ENCODE data around the gene IFI6.
"Not testable (repeated sequence)": the region's sequence is repeated elsewhere in the genome, so short reads cannot be mapped to it uniquely, and the experiment has no call there.

The IFI6 gene

DNA sequence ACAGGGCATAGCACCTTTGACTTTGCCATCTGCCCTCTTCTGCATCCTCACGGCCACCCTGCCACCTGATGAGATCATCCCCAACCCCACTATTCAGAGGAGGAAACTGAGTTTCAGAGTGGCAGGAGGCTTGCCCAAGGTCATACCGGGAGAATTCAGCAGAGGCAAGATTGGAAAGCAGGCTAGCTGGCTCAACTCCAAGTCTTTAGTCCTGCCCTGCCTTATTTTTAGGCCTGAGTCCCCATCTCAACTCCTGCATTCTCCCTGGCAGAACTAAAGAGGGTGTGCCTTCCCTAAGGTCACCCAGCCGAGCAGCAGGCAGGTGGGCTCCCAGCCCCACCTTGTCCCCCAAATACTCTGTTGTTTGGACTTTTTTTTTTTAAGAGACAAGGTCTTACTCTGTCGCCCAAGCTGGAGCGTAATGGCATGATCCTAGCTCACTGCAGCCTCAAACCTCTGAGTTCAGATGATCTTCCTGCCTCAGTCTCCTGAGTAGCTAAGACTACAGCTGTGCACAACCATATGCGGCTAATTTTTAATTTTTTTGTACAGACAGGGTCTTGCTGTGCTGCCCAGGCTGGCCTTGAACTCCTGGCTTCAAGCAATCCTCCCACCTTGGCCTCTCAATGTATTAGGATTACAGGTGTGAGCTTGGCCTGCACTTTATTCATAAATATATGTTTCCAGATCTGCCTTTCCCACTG is 23.2 kb downstream of the IFI6 start:
- no peak for DNase-seq

DNA sequence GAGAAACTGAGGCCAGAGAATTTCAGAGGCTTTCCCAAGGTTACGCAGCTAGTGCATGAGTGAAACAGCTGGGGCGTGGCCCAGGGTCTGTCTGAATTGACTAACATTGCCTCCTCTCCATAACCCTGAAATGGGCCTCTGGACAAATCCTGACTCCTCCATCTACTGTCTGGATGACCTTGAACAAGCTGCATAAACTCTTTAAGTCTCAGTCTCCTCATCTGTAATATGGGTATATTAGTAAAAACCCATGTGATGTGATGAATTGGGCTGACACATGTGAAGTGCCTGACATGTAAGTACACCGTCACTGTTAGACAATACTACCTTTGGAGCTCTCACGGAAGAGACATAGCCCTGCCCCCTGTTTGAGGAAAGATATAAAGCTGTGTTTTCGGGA is 24.7 kb downstream of the IFI6 start:
- no peak for DNase-seq

DNA sequence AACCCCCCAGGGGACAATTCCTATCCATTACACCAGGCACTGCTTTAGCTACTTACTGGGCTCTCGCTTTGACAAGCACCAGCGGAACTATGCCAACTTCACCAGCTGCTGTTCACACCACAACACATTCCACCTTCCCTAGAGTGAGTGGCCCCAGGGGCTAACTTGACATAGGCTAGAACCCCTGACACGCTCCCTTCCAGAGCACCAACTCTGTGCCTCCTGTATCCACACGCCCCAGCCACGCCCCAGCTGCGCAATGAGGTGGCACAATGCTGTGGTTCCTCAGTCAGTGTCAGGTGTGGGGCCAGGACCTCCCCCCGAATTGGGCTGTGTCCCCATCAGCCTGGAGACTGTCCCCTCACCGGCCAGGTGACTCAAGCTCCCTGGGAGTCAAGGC is 25.3 kb downstream of the IFI6 start:
- DNase-seq: no peak

DNA sequence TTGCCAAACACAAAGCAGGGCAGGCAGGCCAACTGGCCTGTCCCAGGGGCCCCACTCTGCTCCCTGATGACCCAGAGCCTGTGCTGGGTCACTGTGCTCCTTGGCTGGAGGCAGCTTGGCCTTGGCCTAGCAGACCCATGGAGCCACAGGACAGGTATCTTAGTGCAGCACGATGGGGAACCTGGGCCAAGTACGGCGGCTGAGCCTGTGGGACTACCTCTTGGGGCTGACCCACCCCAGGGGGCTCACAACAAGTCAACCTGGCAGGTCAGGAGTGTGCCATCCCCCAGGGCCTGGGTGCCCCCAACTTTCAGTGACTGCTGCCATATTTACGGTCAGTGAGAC is 26.9 kb downstream of the IFI6 start:
- DNase-seq: no peak

DNA sequence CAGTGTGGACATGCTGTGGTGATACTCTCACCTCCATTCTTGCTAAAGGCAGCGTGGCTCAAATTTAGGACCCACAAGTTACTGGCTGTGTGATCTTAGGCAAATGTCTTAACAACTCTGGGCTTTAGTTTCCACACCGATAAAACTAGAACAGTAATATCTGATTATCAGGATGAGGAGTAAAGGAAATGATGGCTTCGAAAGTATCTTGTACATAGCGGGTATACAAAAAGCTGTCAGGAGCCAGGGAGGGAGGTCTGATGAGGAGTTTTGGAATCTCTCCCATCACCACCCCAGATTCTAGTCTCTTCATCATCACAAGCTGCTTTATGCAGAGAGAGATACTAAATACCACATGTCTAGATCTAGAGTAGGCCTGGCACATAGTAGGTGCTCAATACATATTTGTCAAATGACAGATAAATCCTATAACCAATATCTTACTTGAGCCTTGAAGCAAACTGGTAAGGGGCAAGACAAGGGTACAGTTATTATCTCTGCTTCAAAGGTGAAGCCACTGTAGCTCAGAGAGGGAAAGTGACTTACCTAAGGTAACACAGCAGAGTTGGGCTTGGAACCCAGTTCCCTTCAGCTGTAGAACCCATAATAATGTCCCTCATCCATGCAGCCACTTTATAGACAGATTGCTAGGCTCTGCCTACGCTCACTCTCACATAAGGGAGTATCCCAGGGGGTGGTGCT is 27.5 kb downstream of the IFI6 start:
- no peak for DNase-seq

DNA sequence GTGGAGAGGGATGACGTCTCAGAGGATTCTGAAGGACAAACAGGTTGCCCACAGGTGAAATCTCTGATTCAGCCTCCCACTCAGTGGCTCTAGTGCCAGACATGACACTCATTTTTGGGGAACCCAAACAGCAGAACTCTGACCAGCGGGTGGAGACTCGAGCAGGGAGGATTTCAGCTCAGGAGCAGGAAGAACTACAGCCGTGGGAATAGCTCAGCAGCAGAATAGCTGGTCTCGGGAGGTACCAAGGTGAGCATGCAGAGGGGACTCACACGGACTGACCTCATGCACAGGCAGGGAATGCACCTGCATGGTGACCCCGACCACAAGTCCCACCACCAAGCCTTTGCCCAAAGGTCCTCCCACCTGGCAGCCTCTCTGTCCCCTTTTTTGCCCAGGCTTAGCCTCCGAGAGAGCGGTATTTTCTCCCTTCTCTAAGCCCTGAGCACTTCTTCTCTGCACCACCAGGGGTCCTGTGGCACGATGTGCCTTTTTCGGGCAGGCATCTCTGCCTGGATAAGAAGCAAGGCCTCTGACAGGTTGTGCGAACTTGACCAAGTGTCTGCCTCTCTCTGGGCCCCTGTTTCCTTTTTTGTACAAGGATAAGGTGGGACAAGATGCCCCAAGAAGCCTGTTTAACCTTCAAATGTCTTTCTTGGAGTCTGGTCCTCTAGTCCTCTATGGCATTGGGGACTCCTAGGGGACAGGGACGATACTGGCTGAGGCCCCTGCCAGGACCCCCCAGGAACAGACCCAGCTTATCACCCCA is 28.2 kb downstream of the IFI6 start:
- DNase-seq: peak; percentile 40

DNA sequence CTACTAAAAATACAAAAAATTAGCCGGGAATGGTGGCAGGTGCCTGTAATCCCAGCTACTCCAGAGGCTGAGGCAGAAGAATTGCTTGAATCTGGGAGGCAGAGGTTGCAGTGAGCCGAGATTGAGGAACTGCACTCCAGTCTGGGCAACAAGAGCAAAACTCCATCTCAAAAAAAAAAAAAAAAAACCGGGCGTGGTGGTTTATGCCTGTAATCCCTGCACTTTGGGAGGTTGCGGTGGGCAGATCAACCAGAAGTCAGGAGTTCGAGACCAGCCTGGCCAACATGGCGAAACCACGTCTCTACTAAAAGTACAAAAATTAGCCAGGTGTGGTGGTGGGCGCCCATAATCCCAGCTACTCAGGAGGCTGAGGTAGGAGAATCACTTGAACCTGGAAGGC is 31.5 kb downstream of the IFI6 start:
- DNase-seq: not testable (repeated sequence)

DNA sequence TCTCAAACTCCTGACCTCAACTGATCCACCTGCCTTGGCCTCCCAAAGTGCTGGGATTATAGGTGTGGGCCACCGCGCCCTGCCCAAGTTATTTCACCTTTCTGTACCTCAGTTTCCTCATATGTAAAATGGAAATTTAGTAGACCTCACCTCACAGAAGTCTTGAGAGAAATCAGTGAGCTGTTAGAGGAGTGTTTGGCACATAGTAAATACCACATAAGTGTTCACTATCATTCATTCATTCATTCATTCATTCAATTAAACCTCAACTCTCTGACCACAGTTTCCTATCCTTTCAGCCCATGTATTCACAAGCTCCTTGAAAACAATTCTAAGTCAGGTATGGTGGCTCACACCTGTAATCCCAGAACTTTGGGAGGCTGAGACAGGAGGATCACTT is 33.2 kb downstream of the IFI6 start:
- DNase-seq: no peak

DNA sequence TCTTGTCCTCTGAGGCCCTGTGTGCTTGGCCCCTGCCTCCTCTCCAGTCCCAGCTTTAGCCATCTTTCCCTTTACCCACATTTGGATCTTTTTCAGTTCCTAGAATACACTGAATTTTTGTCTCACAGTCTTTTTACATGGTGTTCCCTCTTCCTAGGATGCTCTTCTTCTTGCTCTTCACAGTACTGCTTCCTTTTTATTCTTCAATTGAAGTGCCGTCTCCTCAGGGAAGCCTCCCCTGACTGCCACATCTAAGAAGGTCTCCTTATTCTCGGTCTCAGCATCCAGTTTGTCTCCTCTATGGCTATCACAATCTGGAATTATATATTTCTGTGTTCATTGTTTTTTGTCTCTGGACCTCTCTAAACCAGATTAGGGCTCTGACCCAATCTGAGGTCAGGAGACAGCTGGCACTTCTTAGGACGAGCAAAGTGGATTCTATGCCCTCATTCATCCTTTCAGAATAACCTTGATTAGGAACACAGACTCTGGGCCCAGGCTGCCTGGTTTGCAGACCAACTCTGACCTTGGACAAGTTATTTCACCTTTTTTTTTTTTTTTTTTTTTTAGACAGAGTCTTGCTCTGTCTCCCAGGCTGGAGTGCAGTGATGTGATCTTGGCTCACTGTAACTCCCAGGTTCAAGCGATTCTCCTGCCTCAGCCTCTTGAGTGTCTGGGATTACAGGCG is 33.8 kb downstream of the IFI6 start:
- no peak for DNase-seq

DNA sequence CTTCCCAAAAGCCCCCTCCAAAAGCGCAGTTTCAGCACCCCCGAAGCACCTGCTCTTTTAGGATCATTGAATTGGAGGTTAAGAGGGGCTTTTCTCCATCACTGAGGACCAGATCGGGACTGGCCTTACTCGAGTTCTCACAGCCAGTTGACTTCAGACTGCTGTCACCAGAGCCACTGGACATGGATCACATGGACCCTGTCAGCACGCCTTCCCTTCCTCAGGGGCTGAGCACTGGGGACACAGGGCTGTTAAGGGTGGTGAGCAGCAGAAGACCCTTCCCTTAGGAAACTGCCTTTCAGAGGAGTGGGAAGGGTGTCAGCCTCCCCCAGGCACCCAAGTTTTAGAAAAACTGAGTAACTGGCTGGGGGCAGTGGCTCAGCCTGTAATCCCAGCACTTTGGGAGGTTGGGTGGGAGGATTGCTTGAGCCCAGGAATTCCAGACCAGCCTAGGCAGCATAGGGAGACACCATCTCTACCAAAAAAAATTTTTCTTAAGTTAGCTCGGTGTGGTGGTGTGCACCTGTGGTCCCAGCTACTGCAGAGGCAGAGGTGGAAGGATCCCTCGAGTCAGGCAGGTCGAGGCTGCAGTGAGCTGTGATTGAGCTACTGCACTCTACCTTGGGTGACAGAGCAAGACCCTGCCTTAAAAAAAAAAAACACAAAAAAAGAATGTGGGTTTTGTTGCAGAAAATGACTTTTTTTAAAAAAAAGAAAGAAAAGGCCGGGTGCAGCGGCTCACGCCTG is 36.4 kb downstream of the IFI6 start:
- DNase-seq: no peak

DNA sequence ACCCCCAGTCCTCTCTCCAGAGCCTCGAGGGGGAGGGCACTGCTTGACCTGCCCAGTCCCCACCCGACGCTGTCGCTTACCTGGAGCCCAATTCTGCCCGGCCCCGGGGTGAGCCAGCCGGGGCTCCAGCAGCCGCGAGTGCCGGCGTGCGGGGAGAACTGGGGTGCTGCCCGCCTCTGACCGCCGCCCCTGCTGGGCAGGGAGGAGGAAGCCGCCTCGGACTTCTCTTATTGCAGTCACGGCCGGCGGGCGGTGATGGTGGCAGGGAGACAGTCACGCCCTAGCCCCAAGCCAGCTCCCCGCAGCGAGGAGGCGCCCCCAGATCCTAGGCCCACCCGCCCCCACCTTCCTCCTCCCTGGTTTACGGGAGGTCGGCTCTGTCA is 37.0 kb downstream of the IFI6 start, which contains the start of gene FGR:
FGR (minus strand) TSS at position 201 of the 383 bp plus-strand sequence. CDS start 11,269 bp downstream, outside the sequence.
- no peak for DNase-seq

DNA sequence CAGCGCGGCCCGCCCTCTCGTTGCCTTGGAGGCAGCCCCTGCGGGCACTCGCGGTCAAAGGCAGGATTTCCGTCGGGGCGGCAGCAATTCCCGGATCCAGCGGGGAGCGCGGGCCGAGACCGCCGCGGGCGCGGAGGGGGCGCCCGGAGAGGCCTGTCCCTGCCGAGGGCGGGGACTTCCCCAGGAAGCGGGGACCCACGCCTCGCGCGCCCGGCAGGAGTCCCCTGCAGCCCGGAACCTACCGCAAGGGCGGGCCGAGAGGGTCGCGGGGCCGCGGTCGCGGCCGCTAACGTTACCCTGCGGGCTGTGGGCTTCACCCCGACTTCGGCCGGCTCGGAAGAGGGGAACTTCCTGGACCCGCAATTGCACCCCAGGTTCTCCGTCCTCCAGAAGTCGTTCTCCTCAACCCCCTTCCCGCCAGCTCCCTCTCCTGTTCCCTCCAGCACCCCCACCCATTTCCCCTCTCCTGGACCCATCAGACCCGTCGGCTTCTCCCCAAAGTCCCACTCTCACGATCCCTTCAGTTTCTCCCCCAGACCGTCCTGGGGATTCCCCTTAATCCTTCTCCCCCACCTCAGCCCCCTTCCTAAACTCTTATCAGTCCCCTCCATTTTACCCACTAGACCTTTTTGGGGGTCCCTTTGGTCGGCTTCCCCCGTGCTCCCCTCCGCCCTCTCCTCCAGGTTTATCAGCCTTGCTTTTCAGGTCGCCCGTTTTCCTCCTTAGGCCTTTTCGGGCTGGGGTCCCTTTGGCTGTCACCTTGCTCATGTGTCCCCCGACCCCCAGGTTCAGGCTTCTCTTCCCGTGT is 37.6 kb downstream of the IFI6 start:
- no peak for DNase-seq

DNA sequence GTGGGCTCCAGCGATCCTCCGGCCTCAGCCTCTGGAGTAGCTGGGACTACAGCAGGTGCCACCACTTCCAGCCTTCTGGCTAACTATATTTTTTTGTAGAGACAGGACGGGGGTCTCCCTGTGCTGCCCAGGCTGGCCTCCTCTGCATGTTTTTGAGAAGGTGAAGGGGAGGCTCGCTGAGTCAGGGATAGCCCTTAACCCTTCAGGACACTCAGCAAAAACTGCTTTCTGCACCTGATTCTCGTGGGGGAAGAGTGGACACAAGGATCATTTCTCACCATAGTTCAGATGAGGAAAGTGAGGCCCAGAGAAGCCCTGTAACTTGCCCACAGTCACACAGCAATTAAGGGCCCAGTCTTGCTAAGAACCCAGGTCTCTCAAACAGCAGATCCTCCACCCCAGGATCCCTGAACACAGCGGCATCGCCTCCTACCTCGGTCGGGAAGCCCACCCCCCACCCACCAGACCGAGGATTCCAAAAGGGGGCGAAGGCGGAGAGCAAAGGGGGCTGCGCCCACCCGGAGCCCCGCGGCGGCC is 38.3 kb downstream of the IFI6 start:
- DNase-seq: no peak

DNA sequence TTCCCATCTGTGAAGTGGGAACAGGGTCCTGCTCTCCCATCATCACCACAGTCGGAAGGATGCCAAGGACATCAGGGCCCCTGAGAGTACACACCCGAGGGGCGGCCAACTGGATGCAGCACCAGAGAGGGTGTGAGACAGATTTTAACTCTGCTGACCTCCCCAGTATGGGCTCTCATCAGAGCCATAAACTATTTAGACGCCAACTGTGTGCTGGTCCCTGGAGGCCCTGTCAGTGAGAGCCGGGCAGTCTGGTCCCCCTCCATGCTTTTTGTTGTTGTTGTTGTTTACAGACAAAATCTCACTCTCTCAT is 38.7 kb downstream of the IFI6 start:
- DNase-seq: no peak

DNA sequence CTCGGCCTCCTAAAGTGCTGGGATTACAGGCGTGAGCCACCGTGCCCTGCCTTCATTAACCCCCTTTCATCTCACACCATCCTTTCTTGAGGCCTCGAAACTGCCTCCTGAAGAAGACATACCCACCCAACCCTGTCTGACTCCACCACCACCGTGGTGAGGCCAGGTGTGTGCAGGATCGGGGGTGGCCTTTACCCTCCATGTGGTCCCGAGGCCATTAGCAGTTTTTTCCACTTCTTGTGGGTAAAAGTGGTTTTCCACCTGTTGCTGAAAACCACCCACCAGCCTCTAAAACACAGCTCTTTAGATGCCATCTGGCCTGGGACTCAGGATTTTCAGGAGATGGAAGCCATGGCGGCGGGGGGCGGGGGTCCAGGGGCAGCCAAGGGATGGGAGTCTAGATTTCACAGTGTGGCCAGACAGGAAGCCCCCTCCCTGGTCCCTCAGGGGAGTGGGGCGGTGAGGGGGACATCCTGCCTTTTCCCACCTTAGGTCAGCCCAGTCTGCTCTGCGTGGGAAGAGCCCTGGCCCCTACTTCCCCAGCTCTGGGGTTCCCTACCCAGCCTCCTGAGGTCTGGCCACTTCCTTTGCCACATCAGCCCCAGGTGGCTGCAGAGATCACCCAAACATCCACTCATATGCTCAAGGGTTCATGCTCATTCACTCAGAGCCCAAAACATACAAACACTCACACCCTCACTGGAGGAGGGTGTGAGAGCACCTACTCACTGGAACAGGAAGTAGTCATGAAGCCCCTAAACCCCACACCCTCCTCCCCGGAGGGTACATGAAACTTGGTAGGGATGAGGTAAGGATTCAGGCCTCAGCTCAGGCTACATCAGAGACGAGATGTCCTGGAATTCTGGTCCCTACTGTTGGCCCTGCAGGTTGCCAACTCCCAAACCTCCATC is 39.4 kb downstream of the IFI6 start:
- DNase-seq: no peak

DNA sequence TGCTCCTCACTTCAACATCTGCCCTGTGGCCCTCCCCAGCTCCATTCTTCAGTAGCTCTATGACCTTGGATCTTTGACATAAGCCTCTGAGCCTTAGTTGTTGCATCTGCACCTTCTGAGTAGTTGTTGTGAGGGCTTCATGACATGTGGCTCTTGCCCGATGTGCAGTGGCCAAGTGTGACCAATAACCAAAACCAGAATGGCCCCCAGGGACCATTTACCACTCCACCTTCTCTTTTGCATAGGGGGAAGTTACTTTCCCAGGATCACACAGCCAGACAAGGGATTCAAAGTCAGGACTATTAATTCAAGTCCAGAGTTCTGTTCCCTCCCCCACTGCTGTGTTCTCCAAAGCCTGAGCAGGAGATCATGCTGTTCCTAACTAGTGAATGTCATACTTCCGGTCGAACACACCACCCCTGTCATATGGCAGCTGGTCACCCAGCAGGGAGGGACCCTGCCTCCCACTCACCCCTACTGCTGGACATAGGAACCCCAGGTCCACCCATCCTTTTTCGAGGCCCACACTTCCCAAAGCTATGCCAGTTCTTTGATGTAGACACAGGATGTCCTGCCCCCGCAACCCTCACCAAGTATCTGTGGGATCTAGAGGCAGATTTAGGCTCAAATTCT is 41.0 kb downstream of the IFI6 start:
- DNase-seq: no peak

DNA sequence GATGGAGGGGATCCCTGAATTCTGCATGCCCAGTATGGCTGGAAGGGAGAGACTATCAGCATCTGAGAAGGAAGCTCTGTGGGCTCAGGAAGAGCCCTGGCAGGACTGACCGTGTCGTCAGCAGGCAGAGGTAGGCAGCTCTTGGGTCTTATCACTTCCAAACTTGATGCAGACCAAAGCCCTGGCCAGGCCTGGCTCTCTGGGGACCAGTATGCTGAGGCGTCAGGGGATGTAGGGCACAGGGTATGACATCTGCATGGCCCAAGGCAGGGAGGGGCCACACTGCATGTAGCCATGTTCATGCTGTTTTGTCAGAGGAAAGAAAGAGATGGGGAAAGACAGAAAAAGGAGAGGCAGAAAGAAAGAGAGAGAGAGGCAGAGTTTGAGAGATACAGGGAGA is 43.3 kb downstream of the IFI6 start:
- DNase-seq: no peak

DNA sequence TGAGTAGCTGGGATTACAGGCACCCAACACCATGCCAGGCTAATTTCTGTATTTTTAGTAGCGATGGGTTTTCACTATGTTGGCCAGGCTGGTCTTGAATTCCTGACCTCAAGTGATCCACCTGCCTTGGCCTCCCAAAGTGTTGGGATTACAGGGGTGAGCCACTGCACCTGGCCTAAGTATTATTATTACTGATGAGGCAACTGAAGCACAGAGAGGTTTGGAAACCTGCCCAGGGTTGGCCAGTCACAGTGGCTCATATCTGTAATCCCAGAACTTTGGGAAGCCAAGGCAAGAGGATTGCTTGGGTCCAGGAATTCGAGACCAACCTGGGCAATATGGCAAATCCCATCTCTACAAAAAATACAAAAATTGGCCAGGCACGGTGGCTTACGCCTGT is 44.3 kb downstream of the IFI6 start:
- DNase-seq: not testable (repeated sequence)

DNA sequence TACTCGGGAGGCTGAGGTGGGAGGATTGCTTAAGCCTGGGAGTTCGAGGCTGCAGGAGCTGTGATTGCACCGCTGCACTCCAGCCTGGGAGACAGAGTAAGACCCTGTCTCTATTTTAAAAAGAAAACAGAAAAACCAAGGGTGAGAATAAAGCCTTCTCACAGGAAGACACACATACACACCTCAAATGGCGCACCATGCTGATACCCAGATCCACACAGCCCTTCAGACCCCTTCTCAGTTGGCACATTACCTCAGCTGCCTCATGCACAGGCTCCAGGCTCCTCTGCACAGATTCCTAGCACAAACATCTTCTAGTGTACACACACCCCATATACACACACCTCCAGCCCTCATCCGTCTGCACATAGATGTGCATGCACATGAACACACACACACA is 44.9 kb downstream of the IFI6 start:
- no peak for DNase-seq
